Adrenal gland (tissue), 5 donors: ENCODE measurements around the gene MED25.

Source experiments
- POLR2A ChIP-seq, 2 donors: fragments of 450-650 bp; IDR thresholded peaks; one replicate each; pipeline ENCODE4 v1.6.1; 2017; ENCODE audit warnings: antibody characterized with exemption in 2 of 2, mild to moderate bottlenecking in 2 of 2, moderate library complexity in 1 of 2
- TF ChIP-seq, protein P1 (sequence below), 6 experiments: fragments of 450-650 bp in 4 of 6; fragments of 200-600 bp in 2 of 6; sonication (generic) in 1 of 6; IDR thresholded peaks; 1 replicate in 5 of 6; 2 replicates in 1 of 6; pipeline versions ENCODE4 v1.5.1 to v1.8.0; 2016 to 2021; ENCODE audit warnings: antibody characterized with exemption in 6 of 6, mild to moderate bottlenecking in 2 of 6, moderate library complexity in 1 of 6
- donor health status: DM: no; HTN: no; CAD: no.

DNA sequence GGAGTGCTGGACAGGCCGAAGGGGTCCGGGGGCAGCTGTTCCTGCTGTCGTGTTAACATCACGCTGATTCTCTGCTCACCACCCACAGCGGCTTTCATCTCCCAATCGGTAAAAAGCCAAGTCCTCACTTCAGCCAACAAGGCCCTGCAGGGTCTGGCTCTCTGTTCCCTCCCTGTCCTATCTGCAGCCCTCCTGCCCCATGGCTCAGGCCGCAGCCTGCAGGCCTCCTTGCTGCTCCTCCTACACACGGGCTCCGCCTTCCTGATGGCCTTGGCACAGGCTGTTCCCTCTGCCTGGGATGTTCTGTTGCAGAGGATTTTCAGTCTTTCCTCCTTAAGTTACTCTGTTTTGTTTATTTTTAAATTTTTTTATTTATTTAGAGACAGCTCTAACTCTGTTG, 27.2 kb upstream of the MED25 start:
- TF ChIP-seq, protein P1, sequence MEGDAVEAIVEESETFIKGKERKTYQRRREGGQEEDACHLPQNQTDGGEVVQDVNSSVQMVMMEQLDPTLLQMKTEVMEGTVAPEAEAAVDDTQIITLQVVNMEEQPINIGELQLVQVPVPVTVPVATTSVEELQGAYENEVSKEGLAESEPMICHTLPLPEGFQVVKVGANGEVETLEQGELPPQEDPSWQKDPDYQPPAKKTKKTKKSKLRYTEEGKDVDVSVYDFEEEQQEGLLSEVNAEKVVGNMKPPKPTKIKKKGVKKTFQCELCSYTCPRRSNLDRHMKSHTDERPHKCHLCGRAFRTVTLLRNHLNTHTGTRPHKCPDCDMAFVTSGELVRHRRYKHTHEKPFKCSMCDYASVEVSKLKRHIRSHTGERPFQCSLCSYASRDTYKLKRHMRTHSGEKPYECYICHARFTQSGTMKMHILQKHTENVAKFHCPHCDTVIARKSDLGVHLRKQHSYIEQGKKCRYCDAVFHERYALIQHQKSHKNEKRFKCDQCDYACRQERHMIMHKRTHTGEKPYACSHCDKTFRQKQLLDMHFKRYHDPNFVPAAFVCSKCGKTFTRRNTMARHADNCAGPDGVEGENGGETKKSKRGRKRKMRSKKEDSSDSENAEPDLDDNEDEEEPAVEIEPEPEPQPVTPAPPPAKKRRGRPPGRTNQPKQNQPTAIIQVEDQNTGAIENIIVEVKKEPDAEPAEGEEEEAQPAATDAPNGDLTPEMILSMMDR (IDR thresholded peaks at IDR 0.05): peak in 2 of 6 experiments; percentile 17 to 20
- peak in 1 of 2 donors; percentile 42 for TF ChIP-seq POLR2A (IDR thresholded peaks at IDR 0.05)
